ENCODE measurements around the gene ATL1.
A peak's percentile ranks its signal among the peaks of the same experiment; 100 is the strongest.

Gene ATL1

GRCh38 chr14:50599700-50600444 lies 39.9 kb downstream of the ATL1 start (continued):
- TF ChIP-seq TRIM28 (IDR thresholded peaks at IDR 0.05; ENCODE audit: borderline replicate concordance, low read length) (no peak), ZNF548 (tag by site-specific recombination; IDR thresholded peaks at IDR 0.05) (no peak), ZBTB49 (tag by site-specific recombination; IDR thresholded peaks at IDR 0.05; ENCODE audit: low read depth) (no peak), SALL2 (tag by site-specific recombination; IDR thresholded peaks at IDR 0.05; ENCODE audit: borderline replicate concordance) (no peak), ZNF324 (tag by site-specific recombination; IDR thresholded peaks at IDR 0.05) (peak; percentile 61; the same call in 1 of the 2 replicates), ZNF701 (tag by site-specific recombination; IDR thresholded peaks at IDR 0.05) (no peak), HOXD13 (CRISPR knock-in tag; IDR thresholded peaks at IDR 0.05; ENCODE audit: borderline replicate concordance) (no peak), MYNN (tag by site-specific recombination; IDR thresholded peaks at IDR 0.05; ENCODE audit: borderline replicate concordance) (no peak), ZNF513 (tag by site-specific recombination; IDR thresholded peaks at IDR 0.05) (no peak), PATZ1 (tag by site-specific recombination; IDR thresholded peaks at IDR 0.05) (no peak), HOXA7 (CRISPR knock-in tag; IDR thresholded peaks at IDR 0.05; ENCODE audit: borderline replicate concordance) (no peak), KLF10 (tag by site-specific recombination; IDR thresholded peaks at IDR 0.05) (no peak), ZNF114 (tag by site-specific recombination; IDR thresholded peaks at IDR 0.05) (no peak), ZFHX2 (tag by site-specific recombination; conservative IDR thresholded peaks at IDR 0.05) (no peak), YY1 (tag by site-specific recombination; IDR thresholded peaks at IDR 0.05) (no peak), ZBTB11 (tag by site-specific recombination; conservative IDR thresholded peaks at IDR 0.05; ENCODE audit: low read depth) (no peak), ZNF654 (tag by site-specific recombination; IDR thresholded peaks at IDR 0.05; ENCODE audit: low read depth) (peak; percentile 75), ZNF350 (tag by site-specific recombination; IDR thresholded peaks at IDR 0.05) (no peak), CTCF (tag by site-specific recombination; IDR thresholded peaks at IDR 0.05) (no peak), ZNF664 (tag by site-specific recombination; IDR thresholded peaks at IDR 0.05) (no peak; the same call in 1 of the 2 replicates), KLF17 (tag by site-specific recombination; IDR thresholded peaks at IDR 0.05) (no peak), ZBTB44 (tag by site-specific recombination; IDR thresholded peaks at IDR 0.05) (0 out of 2 replicates have a peak, but pooled peaks have one; percentile 17), ZNF112 (tag by site-specific recombination; IDR thresholded peaks at IDR 0.05) (no peak), ZSCAN4 (tag by site-specific recombination; IDR thresholded peaks at IDR 0.05) (no peak)

All from HEK293 (cell line).